NCI-H2227 treated with DMSO at 0.1 percent for 48 hours (cell line): ENCODE data around the gene ATP8A2.
"Not testable (repeated sequence)": the region's sequence is repeated elsewhere in the genome, so short reads cannot be mapped to it uniquely, and the experiment has no call there.

Experiments used
- DNase-seq: peaks from one replicate; lab custom pipeline; 2025; lab: John Stamatoyannopoulos, UW

Gene ATP8A2

GRCh38 chr13:26038931-26039475 lies 667.2 kb downstream of the ATP8A2 start:
- no peak for DNase-seq

- DNase-seq: no peak
These were observed 669.7 kb downstream of the ATP8A2 start for GRCh38 chr13:26041444-26041843.

- DNase-seq: no peak
These were observed 671.0 kb downstream of the ATP8A2 start for GRCh38 chr13:26042785-26043184.

- DNase-seq: no peak
These were observed 673.4 kb downstream of the ATP8A2 start for GRCh38 chr13:26045142-26045541.

GRCh38 chr13:26046639-26047038 lies 674.9 kb downstream of the ATP8A2 start:
- DNase-seq: no peak

GRCh38 chr13:26047040-26047439 lies 675.3 kb downstream of the ATP8A2 start:
- DNase-seq: no peak

- peak; percentile 12 for DNase-seq
These were observed 677.0 kb downstream of the ATP8A2 start for GRCh38 chr13:26048741-26049140.

- DNase-seq: peak; percentile 10
These were observed 678.9 kb downstream of the ATP8A2 start for GRCh38 chr13:26050568-26051230.

- no peak for DNase-seq
These were observed 679.5 kb downstream of the ATP8A2 start for GRCh38 chr13:26051231-26051656.

- DNase-seq: peak; percentile 57
These were observed 680.0 kb downstream of the ATP8A2 start, which contains the start of gene SHISA2 for GRCh38 chr13:26051657-26052311. Gene SHISA2 (minus strand): TSS chr13:26052016. CDS start chr13:26050975, 1,041 bp downstream.

GRCh38 chr13:26052337-26052736 lies 680.6 kb downstream of the ATP8A2 start:
- DNase-seq: no peak

- DNase-seq: no peak
These were observed 681.7 kb downstream of the ATP8A2 start for GRCh38 chr13:26053418-26053980.

GRCh38 chr13:26054896-26055295 lies 683.1 kb downstream of the ATP8A2 start:
- no peak for DNase-seq

- no peak for DNase-seq
These were observed 686.9 kb downstream of the ATP8A2 start for GRCh38 chr13:26058704-26059103.

- DNase-seq: no peak
These were observed 688.6 kb downstream of the ATP8A2 start for GRCh38 chr13:26060357-26060756.

- DNase-seq: no peak
These were observed 689.5 kb downstream of the ATP8A2 start for GRCh38 chr13:26061256-26061655.

- DNase-seq: no peak
These were observed 690.2 kb downstream of the ATP8A2 start for GRCh38 chr13:26061947-26062346.

- DNase-seq: peak; percentile 24
These were observed 691.2 kb downstream of the ATP8A2 start for GRCh38 chr13:26062853-26063444.

GRCh38 chr13:26066492-26066891 lies 694.7 kb downstream of the ATP8A2 start:
- DNase-seq: not testable (repeated sequence)

GRCh38 chr13:26067601-26068000 lies 695.8 kb downstream of the ATP8A2 start:
- DNase-seq: no peak

GRCh38 chr13:26068372-26068771 lies 696.6 kb downstream of the ATP8A2 start:
- DNase-seq: not testable (repeated sequence)

GRCh38 chr13:26069642-26070041 lies 697.9 kb downstream of the ATP8A2 start:
- DNase-seq: not testable (repeated sequence)

GRCh38 chr13:26071691-26072090 lies 699.9 kb downstream of the ATP8A2 start:
- DNase-seq: no peak
